GM12874 (cell line): ENCODE data around the gene TEKT2.

Source experiments
- CTCF ChIP-seq: IDR thresholded peaks from 2 replicates; pipeline ENCODE4 v1.5.1; 2011; ENCODE audit warnings: low read depth, mild to moderate bottlenecking, control low read depth, low read length, moderate library complexity; ENCODE audit not compliant: insufficient read depth

The TEKT2 gene

GRCh38 chr1:36087233-36088123, 3.6 kb downstream of the TEKT2 start:
- TF ChIP-seq CTCF = 0 out of 2 replicates have a peak, but pooled peaks have one; percentile 16

GRCh38 chr1:36088265-36088576, 4.3 kb downstream of the TEKT2 start:
- TF ChIP-seq CTCF = no peak

DNA sequence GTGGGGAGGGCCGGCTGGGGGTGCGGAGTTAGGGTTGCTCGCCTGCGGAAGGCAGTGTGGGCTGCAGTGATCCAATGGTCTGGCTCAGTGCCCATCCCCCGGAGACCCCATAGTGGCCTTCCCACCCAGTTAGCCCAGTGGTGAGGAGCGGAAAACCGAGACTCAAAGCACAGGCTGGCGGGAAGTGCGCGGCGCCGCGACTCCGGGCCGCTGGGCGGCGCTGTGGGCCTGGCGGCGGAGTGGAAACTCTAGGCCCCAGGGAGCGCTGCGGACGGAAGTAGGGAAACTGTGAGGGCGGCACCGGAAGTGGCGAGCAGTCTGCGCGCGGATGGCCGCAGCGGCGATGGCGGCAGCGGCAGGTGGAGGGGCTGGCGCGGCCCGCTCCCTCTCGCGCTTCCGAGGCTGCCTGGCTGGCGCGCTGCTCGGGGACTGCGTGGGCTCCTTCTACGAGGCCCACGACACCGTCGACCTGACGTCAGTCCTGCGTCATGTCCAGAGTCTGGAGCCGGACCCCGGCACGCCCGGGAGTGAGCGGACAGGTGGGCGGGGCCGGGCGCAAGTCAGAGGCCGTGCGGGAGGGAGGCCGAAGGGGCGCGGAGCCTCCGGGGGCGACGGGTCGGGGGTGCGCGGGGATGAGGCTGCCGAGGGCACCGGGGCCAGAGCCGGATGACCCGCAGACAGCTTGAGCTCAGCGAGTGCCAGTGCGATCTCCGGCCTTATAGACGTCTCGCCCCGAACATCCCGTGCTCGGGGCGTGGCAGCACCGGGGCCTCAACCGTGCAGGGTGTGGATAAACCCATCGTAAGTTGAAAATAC, 4.9 kb downstream of the TEKT2 start, which contains the start of gene ADPRS:
TSS of gene ADPRS (plus strand) at position 316 of the 816 bp plus-strand sequence. CDS start at position 329, 13 bp downstream.
- peak; percentile 100 for TF ChIP-seq CTCF

DNA sequence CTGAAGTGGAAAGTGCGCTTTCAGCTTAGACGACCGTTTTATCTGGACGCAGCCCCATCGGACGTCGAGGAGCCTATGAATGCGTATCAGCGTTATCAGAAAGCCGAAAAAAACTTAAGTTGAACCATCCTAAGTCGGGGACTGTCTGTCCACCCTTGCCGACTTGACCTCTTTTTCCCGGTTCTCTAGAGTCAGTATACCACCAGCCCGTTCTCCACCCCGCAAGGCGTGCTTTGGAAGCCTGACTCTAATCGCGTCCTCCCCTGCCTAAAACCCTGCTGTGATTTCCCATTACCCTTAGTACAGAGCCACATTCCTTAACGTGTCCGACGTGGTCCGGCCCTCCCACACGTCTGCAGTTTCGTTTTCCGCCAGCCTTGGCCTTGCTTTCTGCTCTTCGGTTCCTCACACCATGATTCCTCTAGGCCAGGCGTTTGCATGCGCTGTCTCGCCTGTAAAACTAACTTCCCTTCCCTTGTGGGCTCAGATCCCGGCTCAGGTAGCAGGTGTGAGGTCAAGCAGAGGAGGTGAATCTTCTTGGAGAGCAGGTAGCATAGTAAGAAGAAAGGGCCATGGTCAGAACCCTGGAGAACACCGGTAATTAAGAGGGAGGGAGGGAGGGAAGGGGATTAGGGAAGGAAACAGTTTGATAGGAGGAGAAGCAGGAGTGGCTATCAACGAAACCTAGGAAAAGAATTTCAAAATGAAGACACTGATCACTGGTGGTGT, 5.7 kb downstream of the TEKT2 start:
- no peak for TF ChIP-seq CTCF

GRCh38 chr1:36091141-36091540, 7.2 kb downstream of the TEKT2 start:
- no peak for TF ChIP-seq CTCF

GRCh38 chr1:36091698-36092097, 7.8 kb downstream of the TEKT2 start:
- TF ChIP-seq CTCF = no peak
